ENCODE results near the gene SCYGR5. TPM values are rescaled to one million over a fixed set of nuclear protein-coding genes. Genes with fewer than 3 reads are reported as not detected.

The SCYGR5 gene
- total RNA-seq, 3 donors from 2014 or later: not detected

DNA sequence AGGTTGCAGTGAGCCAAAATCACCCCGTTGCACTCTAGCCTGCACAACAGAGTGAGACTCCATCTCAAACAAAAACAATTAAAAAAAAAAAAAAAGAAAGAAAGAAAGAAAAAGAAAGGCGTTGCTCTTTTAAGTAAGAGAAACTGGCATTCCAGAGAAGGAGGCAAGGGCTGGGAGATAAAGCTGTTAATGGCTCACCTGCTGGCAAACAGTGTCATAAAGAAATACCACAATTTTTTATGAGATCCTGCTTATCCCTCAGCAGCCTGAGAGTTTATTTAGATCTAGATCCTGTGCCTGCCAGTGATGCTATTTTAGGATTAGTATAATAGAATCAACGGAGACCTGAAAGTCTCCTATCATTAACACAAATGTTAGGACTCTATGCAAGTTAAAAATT is 35.0 kb downstream of the SCYGR5 start:
- TF ChIP-seq, protein P1, sequence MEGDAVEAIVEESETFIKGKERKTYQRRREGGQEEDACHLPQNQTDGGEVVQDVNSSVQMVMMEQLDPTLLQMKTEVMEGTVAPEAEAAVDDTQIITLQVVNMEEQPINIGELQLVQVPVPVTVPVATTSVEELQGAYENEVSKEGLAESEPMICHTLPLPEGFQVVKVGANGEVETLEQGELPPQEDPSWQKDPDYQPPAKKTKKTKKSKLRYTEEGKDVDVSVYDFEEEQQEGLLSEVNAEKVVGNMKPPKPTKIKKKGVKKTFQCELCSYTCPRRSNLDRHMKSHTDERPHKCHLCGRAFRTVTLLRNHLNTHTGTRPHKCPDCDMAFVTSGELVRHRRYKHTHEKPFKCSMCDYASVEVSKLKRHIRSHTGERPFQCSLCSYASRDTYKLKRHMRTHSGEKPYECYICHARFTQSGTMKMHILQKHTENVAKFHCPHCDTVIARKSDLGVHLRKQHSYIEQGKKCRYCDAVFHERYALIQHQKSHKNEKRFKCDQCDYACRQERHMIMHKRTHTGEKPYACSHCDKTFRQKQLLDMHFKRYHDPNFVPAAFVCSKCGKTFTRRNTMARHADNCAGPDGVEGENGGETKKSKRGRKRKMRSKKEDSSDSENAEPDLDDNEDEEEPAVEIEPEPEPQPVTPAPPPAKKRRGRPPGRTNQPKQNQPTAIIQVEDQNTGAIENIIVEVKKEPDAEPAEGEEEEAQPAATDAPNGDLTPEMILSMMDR (IDR thresholded peaks at IDR 0.05): no peak
- Histone ChIP-seq H3K4me3 (no peak overlapping the region), H3K36me3 (ENCODE audit: low read depth) (no peaks in the 10 kb centered on the region), H3K4me1 (ENCODE audit: low read depth) (peaks cover 3% of the 10 kb centered on the region), H3K9me3 (no peaks in the 10 kb centered on the region)
- ATAC-seq (peak; percentile 89), DNase-seq (peak in 1 of 3 donors; percentile 57)
- intact Hi-C loops (cut with DNase I, micrococcal nuclease): no loop called here

DNA sequence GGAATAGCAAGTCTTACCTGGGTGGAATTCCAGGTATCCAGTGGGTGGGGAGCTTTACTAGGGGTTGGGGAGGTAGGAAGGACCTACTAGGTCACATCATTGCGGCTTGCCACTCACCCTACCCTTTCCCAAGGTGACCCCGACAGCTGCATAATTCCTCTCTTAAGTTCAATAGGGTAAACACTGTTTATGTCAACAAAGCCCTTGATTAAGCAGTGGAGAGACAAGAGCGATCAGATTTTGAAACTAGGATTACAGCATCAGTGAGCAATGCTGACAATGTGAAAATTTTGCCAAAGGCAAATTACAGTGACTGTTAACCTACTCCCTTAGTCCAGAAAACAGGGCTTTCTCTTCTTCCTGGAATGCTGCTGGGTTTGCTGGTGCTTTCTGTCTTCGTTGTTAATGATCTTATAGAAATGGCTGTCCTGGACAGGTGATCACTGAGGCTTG is 36.7 kb downstream of the SCYGR5 start:
- no peak for ATAC-seq
- TF ChIP-seq, protein P1 (IDR thresholded peaks at IDR 0.05): no peak
- intact Hi-C loops (cut with DNase I, micrococcal nuclease): no loop called here
- H3K36me3 ChIP-seq (ENCODE audit: low read depth): no peaks in the 10 kb centered on the region
- H3K4me3 ChIP-seq: no peak overlapping the region
- no peak for DNase-seq
- peaks cover 3% of the 10 kb centered on the region for H3K4me1 ChIP-seq (ENCODE audit: low read depth)
- H3K9me3 ChIP-seq: no peaks in the 10 kb centered on the region

DNA sequence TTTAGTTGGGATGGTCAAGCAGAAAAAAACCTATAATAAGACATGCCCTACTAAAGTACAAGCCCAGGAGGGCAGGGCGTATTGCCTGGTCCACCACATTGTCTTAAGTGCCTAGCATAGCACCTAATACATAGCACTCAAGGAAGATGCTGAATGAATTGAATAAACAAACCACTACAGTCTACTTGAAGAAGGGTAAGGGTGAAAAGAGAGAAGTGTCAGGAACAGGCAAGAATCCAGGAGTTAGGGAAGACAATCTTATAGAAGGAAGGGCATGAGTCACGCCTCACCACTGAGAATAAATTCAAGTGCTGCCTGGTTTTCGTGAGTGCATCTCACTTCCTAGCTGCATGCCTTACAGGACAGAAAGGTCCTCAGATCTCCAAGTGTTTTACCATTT is 37.4 kb downstream of the SCYGR5 start:
- DNase-seq (no peak), ATAC-seq (peak; percentile 24)
- TF ChIP-seq, protein P1 (IDR thresholded peaks at IDR 0.05): no peak
- no peak overlapping the region for H3K4me3 ChIP-seq
- intact Hi-C loops (cut with DNase I, micrococcal nuclease): no loop called here
- no peaks in the 10 kb centered on the region for H3K9me3 ChIP-seq
- peaks cover 3% of the 10 kb centered on the region for H3K4me1 ChIP-seq (ENCODE audit: low read depth)
- H3K36me3 ChIP-seq (ENCODE audit: low read depth): no peaks in the 10 kb centered on the region

DNA sequence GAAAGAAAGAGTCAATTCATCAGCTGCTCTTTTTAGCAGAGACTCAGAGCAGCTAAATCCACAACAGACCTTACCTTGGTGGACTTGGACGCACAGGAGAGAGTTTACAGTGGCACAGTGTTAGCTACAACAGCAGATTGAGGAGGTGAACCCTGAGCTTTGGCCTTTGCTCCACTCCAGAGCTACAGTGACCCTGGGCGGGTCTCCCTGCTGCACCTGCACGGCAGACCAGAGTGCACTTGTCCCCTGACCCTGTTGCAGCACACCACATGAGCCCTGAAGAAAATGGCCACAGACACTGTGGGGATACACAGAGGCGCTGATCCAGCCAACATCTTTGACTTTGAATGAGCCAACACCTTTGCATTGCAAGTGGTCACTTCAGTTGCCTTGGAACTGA is 40.3 kb downstream of the SCYGR5 start:
- peak; percentile 95 for ATAC-seq
- no peaks in the 10 kb centered on the region for H3K4me1 ChIP-seq (ENCODE audit: low read depth)
- DNase-seq: peak; percentile 56 to 70 (median 65)
- intact Hi-C loops (cut with DNase I, micrococcal nuclease): no loop called here
- no peaks in the 10 kb centered on the region for H3K36me3 ChIP-seq (ENCODE audit: low read depth)
- no peak overlapping the region for H3K4me3 ChIP-seq
- TF ChIP-seq, protein P1 (IDR thresholded peaks at IDR 0.05): no peak
- no peaks in the 10 kb centered on the region for H3K9me3 ChIP-seq

DNA sequence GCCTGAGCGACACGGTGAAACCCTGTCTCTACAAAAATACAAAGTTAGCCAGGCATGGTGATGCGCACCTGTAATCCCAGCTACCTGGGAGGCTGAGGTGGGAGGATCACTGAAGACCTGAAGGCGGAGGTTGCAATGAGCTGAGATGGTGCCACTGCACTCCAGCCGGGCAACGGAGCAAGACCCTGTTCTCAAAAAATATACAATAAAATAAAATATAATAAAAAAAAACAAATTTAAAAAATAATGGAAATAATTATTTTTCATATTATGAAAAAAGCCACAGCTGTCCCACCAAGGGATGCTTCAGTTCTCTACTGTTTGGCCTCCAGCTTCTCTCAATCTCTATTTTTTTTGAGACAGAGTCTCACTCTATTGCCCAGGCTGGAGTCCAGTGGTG is 40.8 kb downstream of the SCYGR5 start:
- TF ChIP-seq, protein P1 (IDR thresholded peaks at IDR 0.05): no peak
- H3K36me3 ChIP-seq (ENCODE audit: low read depth): no peaks in the 10 kb centered on the region

DNA sequence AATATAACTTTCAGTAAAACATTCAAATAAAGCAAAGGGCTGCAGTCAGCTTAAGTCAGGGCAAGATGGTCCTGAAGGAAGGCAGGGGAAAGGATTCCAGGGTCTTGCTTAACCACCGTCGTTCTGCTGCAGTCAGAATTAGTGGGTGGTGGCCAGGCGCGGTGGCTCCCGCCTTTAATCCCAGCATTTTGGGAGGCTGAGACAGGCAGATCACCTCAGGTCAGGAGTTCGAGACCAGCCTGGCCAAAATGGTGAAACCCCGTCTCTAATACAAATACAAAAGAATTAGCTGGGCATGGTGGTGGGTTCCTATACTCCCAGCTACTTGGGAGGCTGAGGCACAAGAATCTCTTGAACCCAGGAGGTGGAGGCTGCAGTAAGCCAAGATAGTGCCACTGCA is 44.4 kb downstream of the SCYGR5 start:
- TF ChIP-seq, protein P1 (IDR thresholded peaks at IDR 0.05): no peak
- Histone ChIP-seq H3K4me1 (ENCODE audit: low read depth) (no peaks in the 10 kb centered on the region), H3K36me3 (ENCODE audit: low read depth) (no peaks in the 10 kb centered on the region), H3K9me3 (no peaks in the 10 kb centered on the region), H3K4me3 (no peak overlapping the region)
- DNase-seq (no peak), ATAC-seq (no peak)
- intact Hi-C loops (cut with DNase I, micrococcal nuclease): no loop called here

More for the DNA sequence above, 40.8 kb downstream of the SCYGR5 start:
- ATAC-seq (no peak), DNase-seq (no peak)
- intact Hi-C loops (cut with DNase I, micrococcal nuclease): no loop called here
- Histone ChIP-seq H3K4me1 (ENCODE audit: low read depth) (no peaks in the 10 kb centered on the region), H3K4me3 (no peak overlapping the region), H3K9me3 (no peaks in the 10 kb centered on the region)

Data from mucosa of descending colon (tissue), 3 donors.